ENCODE data around the gene UBE2H.

Gene UBE2H

GRCh38 chr7:129875745-129876411 is 76.9 kb downstream of the UBE2H start:
- no peak overlapping the region for H2BK12ac ChIP-seq (ENCODE audit: low read length in 2 of 2)
- H3K18ac ChIP-seq (ENCODE audit: low read depth in 1 of 2, low read length in 2 of 2) = no peak overlapping the region
- no peak overlapping the region for H3K23ac ChIP-seq (ENCODE audit: low read length in 2 of 2)
- 67% methylated on average over 5 of the region's 5 CpGs for WGBS
- no peaks in the 10 kb centered on the region for H3K4me1 ChIP-seq (ENCODE audit: control insufficient read depth, insufficient read depth, low read depth, low read length)
- H4K8ac ChIP-seq (ENCODE audit: low read length) = no peak overlapping the region
- no peak overlapping the region for H2AK5ac ChIP-seq (ENCODE audit: low read length, severe bottlenecking)
- no peak overlapping the region for H2BK120ac ChIP-seq (ENCODE audit: low read depth, low read length)
- H3K14ac ChIP-seq (ENCODE audit: low read length in 2 of 2) = no peak overlapping the region
- H3K9ac ChIP-seq (ENCODE audit: low read length) = peak overlapping the region; percentile 11
- H3K4me3 ChIP-seq (ENCODE audit: insufficient read depth in 1 of 2, low read depth in 1 of 2, low read length in 2 of 2) = no peak overlapping the region
- H3K9me3 ChIP-seq (ENCODE audit: control insufficient read depth, low read length) = no peaks in the 10 kb centered on the region
- peaks cover 8% of the 10 kb centered on the region for H3K79me1 ChIP-seq (replicated peaks; ENCODE audit: low read length, poor library complexity, severe bottlenecking)
- no peak overlapping the region for H2BK15ac ChIP-seq (ENCODE audit: low read depth, poor library complexity, severe bottlenecking)
- peaks cover 15 to 46% of the 10 kb centered on the region in 2 experiments for H3K36me3 ChIP-seq (ENCODE audit: control insufficient read depth in 1 of 2, insufficient read depth in 2 of 2, low read depth in 1 of 2, low read length in 2 of 2)
- peak overlapping the region; percentile 67 for H3K27ac ChIP-seq (ENCODE audit: low read length, poor library complexity, severe bottlenecking)
- DNase-seq = peak; percentile 28
- no peaks in the 10 kb centered on the region for H3K27me3 ChIP-seq (ENCODE audit: control insufficient read depth in 1 of 2, insufficient read depth in 1 of 2, low read length in 2 of 2)
- no peak overlapping the region for H2AFZ ChIP-seq (ENCODE audit: low read depth, low read length)
- H2BK5ac ChIP-seq (ENCODE audit: low read depth, low read length, poor library complexity, severe bottlenecking) = no peak overlapping the region
- H4K91ac ChIP-seq (ENCODE audit: low read length) = no peak overlapping the region
- H3K4me2 ChIP-seq (ENCODE audit: low read length, poor library complexity, severe bottlenecking) = peak overlapping the region; percentile 29
- no peak overlapping the region for H3K4ac ChIP-seq (ENCODE audit: low read depth in 1 of 2, low read length in 2 of 2)

DNA sequence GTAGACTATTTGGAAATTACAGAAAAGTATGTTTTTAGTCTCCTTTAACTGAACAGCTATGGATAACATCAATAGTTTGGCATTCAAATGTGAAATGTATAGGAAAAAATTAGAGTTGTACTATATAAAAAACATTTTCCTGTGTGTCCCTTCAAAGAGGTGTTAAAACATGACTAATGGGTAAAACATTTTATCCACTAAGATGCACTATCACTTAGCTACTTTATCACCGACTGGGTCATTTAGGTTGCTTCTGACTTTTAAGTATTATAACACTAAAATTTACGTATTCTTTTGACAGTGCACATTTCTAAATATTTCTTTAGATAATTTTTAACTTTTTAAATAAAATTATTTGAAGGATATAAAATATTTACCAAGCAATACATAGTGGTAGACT is 77.6 kb downstream of the UBE2H start:
- no peak overlapping the region for H4K91ac ChIP-seq (ENCODE audit: low read length)
- no peak overlapping the region for H3K9ac ChIP-seq (ENCODE audit: low read length)
- no peaks in the 10 kb centered on the region for H3K27me3 ChIP-seq (ENCODE audit: control insufficient read depth in 1 of 2, insufficient read depth in 1 of 2, low read length in 2 of 2)
- H2BK120ac ChIP-seq (ENCODE audit: low read depth, low read length) = no peak overlapping the region
- H3K14ac ChIP-seq (ENCODE audit: low read length in 2 of 2) = no peak overlapping the region
- H2AK5ac ChIP-seq (ENCODE audit: low read length, severe bottlenecking) = no peak overlapping the region
- no peak overlapping the region for H3K4me3 ChIP-seq (ENCODE audit: insufficient read depth in 1 of 2, low read depth in 1 of 2, low read length in 2 of 2)
- H3K36me3 ChIP-seq (ENCODE audit: control insufficient read depth in 1 of 2, insufficient read depth in 2 of 2, low read depth in 1 of 2, low read length in 2 of 2) = peaks cover 20 to 47% of the 10 kb centered on the region in 2 experiments
- no peaks in the 10 kb centered on the region for H3K4me1 ChIP-seq (ENCODE audit: control insufficient read depth, insufficient read depth, low read depth, low read length)
- H3K4ac ChIP-seq (ENCODE audit: low read depth in 1 of 2, low read length in 2 of 2) = no peak overlapping the region
- H3K79me1 ChIP-seq (replicated peaks; ENCODE audit: low read length, poor library complexity, severe bottlenecking) = peaks cover 9% of the 10 kb centered on the region
- H3K23ac ChIP-seq (ENCODE audit: low read length in 2 of 2) = no peak overlapping the region
- H2BK15ac ChIP-seq (ENCODE audit: low read depth, poor library complexity, severe bottlenecking) = no peak overlapping the region
- no peak for DNase-seq
- H2BK12ac ChIP-seq (ENCODE audit: low read length in 2 of 2) = no peak overlapping the region
- WGBS = no CpG with 5 or more reads among the region's 2 CpGs
- H2BK5ac ChIP-seq (ENCODE audit: low read depth, low read length, poor library complexity, severe bottlenecking) = no peak overlapping the region
- H3K9me3 ChIP-seq (ENCODE audit: control insufficient read depth, low read length) = no peaks in the 10 kb centered on the region
- H3K4me2 ChIP-seq (ENCODE audit: low read length, poor library complexity, severe bottlenecking) = no peak overlapping the region
- no peak overlapping the region for H2AFZ ChIP-seq (ENCODE audit: low read depth, low read length)
- H3K27ac ChIP-seq (ENCODE audit: low read length, poor library complexity, severe bottlenecking) = no peak overlapping the region
- H3K18ac ChIP-seq (ENCODE audit: low read depth in 1 of 2, low read length in 2 of 2) = no peak overlapping the region
- no peak overlapping the region for H4K8ac ChIP-seq (ENCODE audit: low read length)

DNA sequence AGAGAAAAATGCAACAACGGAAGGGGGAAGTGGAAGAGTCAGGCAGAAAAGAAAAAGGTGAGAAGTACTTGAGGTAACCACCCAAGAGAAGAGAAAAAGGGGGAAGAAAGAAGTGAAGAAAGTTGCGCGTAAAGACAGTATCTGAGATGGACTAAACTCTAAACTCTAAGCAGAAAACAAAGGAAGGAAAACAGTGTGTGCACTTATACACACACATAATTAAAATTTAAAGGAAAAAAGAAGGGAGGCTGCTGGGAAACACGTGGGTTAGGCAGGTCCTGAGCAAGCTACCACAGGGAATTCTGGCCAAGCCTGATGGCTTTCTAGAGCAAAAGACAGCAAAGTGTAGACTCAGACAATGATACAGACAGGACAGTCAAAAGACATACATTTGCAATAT is 78.0 kb downstream of the UBE2H start:
- H3K36me3 ChIP-seq (ENCODE audit: control insufficient read depth in 1 of 2, insufficient read depth in 2 of 2, low read depth in 1 of 2, low read length in 2 of 2) = peaks cover 21 to 48% of the 10 kb centered on the region in 2 experiments
- H3K9ac ChIP-seq (ENCODE audit: low read length) = no peak overlapping the region
- no peak overlapping the region for H3K4me2 ChIP-seq (ENCODE audit: low read length, poor library complexity, severe bottlenecking)
- H2BK5ac ChIP-seq (ENCODE audit: low read depth, low read length, poor library complexity, severe bottlenecking) = no peak overlapping the region
- no peak overlapping the region for H3K4ac ChIP-seq (ENCODE audit: low read depth in 1 of 2, low read length in 2 of 2)
- H3K18ac ChIP-seq (ENCODE audit: low read depth in 1 of 2, low read length in 2 of 2) = no peak overlapping the region
- peak overlapping the region; percentile 34 for H3K27ac ChIP-seq (ENCODE audit: low read length, poor library complexity, severe bottlenecking)
- DNase-seq = no peak
- H3K27me3 ChIP-seq (ENCODE audit: control insufficient read depth in 1 of 2, insufficient read depth in 1 of 2, low read length in 2 of 2) = no peaks in the 10 kb centered on the region
- H3K23ac ChIP-seq (ENCODE audit: low read length in 2 of 2) = no peak overlapping the region
- H2BK12ac ChIP-seq (ENCODE audit: low read length in 2 of 2) = no peak overlapping the region
- peaks cover 11% of the 10 kb centered on the region for H3K79me1 ChIP-seq (replicated peaks; ENCODE audit: low read length, poor library complexity, severe bottlenecking)
- WGBS = 100% methylated on average over 1 of the region's 4 CpGs
- H4K8ac ChIP-seq (ENCODE audit: low read length) = no peak overlapping the region
- no peaks in the 10 kb centered on the region for H3K4me1 ChIP-seq (ENCODE audit: control insufficient read depth, insufficient read depth, low read depth, low read length)
- H2BK120ac ChIP-seq (ENCODE audit: low read depth, low read length) = no peak overlapping the region
- H2AK5ac ChIP-seq (ENCODE audit: low read length, severe bottlenecking) = no peak overlapping the region
- no peak overlapping the region for H4K91ac ChIP-seq (ENCODE audit: low read length)
- H3K14ac ChIP-seq (ENCODE audit: low read length in 2 of 2) = no peak overlapping the region
- H3K4me3 ChIP-seq (ENCODE audit: insufficient read depth in 1 of 2, low read depth in 1 of 2, low read length in 2 of 2) = no peak overlapping the region
- no peak overlapping the region for H2AFZ ChIP-seq (ENCODE audit: low read depth, low read length)
- H3K9me3 ChIP-seq (ENCODE audit: control insufficient read depth, low read length) = no peaks in the 10 kb centered on the region
- H2BK15ac ChIP-seq (ENCODE audit: low read depth, poor library complexity, severe bottlenecking) = no peak overlapping the region

DNA sequence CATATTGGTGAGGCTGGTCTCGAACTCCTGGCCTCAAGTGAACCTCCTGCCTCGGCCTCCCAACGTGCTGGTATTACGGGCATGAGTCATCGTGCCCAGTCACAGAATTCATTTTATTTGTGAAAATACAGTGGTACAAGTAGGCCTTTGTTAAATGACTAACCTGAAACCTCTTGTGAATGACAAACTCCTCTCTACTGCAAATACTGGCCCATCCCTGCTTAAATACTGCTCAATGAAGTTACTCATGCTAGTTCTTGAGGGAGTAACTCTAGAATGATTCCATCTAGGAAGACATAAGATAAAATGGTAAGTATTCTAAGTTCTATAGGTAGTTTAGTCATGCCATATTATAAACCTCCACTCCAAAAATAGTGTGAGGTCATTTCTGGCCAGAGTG is 80.7 kb downstream of the UBE2H start:
- no peak overlapping the region for H3K4me2 ChIP-seq (ENCODE audit: low read length, poor library complexity, severe bottlenecking)
- no peak overlapping the region for H3K4ac ChIP-seq (ENCODE audit: low read depth in 1 of 2, low read length in 2 of 2)
- H3K9me3 ChIP-seq (ENCODE audit: control insufficient read depth, low read length) = no peaks in the 10 kb centered on the region
- no peaks in the 10 kb centered on the region for H3K27me3 ChIP-seq (ENCODE audit: control insufficient read depth in 1 of 2, insufficient read depth in 1 of 2, low read length in 2 of 2)
- DNase-seq = no peak
- H2AFZ ChIP-seq (ENCODE audit: low read depth, low read length) = no peak overlapping the region
- 100% methylated on average over 2 of the region's 5 CpGs for WGBS
- H2BK5ac ChIP-seq (ENCODE audit: low read depth, low read length, poor library complexity, severe bottlenecking) = no peak overlapping the region
- no peak overlapping the region for H4K8ac ChIP-seq (ENCODE audit: low read length)
- H3K14ac ChIP-seq (ENCODE audit: low read length in 2 of 2) = no peak overlapping the region
- H4K91ac ChIP-seq (ENCODE audit: low read length) = no peak overlapping the region
- H2BK12ac ChIP-seq (ENCODE audit: low read length in 2 of 2) = no peak overlapping the region
- H3K23ac ChIP-seq (ENCODE audit: low read length in 2 of 2) = no peak overlapping the region
- peaks cover 15 to 29% of the 10 kb centered on the region in 2 experiments for H3K36me3 ChIP-seq (ENCODE audit: control insufficient read depth in 1 of 2, insufficient read depth in 2 of 2, low read depth in 1 of 2, low read length in 2 of 2)
- H3K18ac ChIP-seq (ENCODE audit: low read depth in 1 of 2, low read length in 2 of 2) = no peak overlapping the region
- H2AK5ac ChIP-seq (ENCODE audit: low read length, severe bottlenecking) = no peak overlapping the region
- no peaks in the 10 kb centered on the region for H3K4me1 ChIP-seq (ENCODE audit: control insufficient read depth, insufficient read depth, low read depth, low read length)
- no peak overlapping the region for H3K27ac ChIP-seq (ENCODE audit: low read length, poor library complexity, severe bottlenecking)
- no peak overlapping the region for H3K4me3 ChIP-seq (ENCODE audit: insufficient read depth in 1 of 2, low read depth in 1 of 2, low read length in 2 of 2)
- H3K9ac ChIP-seq (ENCODE audit: low read length) = no peak overlapping the region
- no peak overlapping the region for H2BK15ac ChIP-seq (ENCODE audit: low read depth, poor library complexity, severe bottlenecking)
- H2BK120ac ChIP-seq (ENCODE audit: low read depth, low read length) = no peak overlapping the region
- H3K79me1 ChIP-seq (replicated peaks; ENCODE audit: low read length, poor library complexity, severe bottlenecking) = peaks cover 6% of the 10 kb centered on the region

All from mesenchymal stem cell (in vitro differentiated cells and primary cell).